Measurements from ENCODE around the gene HS3ST6.
"Not testable (repeated sequence)": the region's sequence is repeated elsewhere in the genome, so short reads cannot be mapped to it uniquely, and the experiment has no call there.

Gene HS3ST6

DNA sequence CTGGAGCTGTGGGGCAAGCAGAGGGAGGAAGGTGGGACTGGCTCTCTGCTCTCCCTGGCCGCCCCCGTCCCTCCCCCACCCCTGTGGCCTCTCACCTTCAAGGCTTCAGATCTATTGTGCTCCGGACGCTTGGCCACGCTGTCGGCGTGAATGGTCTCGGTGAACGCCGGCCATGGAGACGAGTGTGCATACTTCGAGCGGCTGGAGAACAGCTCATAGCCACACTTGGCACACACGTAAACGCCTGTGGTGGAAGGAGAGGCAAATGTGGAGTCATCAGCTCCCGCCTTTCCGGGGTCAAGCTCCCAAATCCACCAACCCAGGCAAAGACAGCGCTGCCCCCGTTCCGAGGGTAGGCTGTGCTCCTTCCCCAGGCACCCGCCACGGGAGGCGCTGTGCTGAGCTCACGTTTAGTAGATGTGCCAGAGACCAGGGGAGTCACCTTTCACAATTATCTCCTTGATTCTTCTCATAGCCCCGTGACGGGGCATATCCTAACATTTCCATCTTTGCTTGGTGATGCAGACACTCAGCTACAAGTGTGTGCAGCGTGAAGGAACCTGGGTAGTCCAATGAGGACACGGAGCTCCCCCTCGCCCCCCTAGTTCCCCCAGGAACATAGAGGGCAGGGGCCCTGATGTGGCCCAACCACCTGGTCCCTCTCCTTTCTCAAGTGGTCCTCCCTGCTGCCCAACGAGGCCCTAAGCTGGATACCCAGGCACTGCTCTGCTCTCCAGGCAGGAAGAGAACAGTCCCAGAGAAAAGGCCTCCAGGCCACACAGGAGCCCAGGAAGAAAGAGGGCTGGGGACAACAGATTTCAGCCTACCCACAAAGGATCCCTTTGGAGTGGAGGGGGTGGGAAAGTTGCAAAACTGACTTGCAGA, 23.2 kb upstream of the HS3ST6 start:
- DNase-seq (no peak), ATAC-seq (replicated peaks) (no peak)
- H3K27me3 Mint-ChIP-seq: no peaks in the 10 kb centered on the region
- H3K4me1 Mint-ChIP-seq: peaks cover 12 to 28% of the 10 kb centered on the region in 2 donors
- peaks cover 25 to 29% of the 10 kb centered on the region in 2 donors for H3K36me3 Mint-ChIP-seq
- H3K9me3 Mint-ChIP-seq: no peaks in the 10 kb centered on the region
- peak overlapping the region; percentile 93 to 98 for H3K4me3 Mint-ChIP-seq
- H3K27ac Mint-ChIP-seq: peak overlapping the region; percentile 37

DNA sequence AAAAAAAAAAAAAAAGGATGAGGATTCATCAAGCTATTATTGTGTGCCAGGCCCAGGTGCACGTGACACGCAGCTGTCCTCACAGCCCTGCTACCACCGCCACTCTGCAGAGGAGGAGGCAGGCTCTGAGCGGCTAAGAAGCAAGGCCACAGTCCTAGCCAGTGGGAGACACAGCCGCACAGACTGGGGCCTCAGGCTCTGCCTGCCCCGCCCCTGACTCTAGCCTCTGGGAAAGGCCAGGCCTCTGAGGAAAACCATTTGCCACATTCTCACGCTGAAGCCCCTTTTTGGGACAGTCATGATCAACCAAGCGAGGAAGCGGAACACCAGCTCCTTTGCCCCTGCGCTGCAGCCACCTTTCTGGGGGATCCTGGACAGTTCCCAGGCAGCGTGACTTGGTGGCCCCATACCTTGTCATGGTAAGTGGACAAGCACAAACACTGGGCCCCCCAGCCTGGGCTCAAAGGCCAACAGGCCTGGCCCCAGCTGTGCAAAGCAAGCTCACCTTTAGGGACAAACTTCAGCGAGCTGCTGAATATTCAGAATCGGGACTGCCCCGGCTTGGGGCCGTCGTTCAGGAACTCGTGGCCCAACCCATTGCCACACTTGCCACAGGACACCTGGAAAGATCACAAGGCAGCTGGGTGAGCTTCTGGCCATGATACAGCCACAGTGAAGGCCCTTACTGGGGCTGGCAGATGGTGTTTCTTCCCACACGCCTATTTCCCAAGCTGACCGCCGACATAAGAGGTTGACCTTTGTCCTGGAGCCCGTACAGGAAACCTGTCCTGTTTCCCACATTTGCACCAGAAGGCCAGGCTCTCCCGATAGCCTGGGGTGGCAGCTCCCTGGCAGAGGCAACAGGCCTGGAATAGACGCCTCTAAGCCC, 22.3 kb upstream of the HS3ST6 start:
- DNase-seq: no peak
- Mint-ChIP-seq H3K27ac (no peak overlapping the region), H3K9me3 (no peaks in the 10 kb centered on the region), H3K4me3 (no peak overlapping the region), H3K27me3 (no peaks in the 10 kb centered on the region), H3K4me1 (peaks cover 12 to 28% of the 10 kb centered on the region in 2 donors), H3K36me3 (peaks cover 25 to 29% of the 10 kb centered on the region in 2 donors)
- ATAC-seq (replicated peaks): no peak

DNA sequence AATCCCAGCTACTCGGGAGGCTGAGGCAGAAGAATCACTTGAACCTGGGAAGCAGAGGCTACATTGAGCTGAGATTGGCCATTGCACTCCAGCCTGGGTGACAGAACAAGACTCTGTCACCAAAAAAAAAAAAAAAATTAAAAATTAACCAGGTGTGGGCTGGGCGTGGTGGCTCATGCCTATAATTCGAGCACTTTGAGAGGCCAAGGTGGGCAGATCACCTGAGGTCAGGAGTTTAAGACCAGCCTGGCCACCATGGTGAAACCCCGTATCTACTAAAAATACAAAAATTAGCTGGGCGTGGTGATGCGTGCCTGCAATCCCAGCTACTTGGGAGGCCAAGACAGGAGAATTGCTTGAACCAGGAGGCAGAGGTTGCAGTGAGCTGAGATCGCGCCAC, 21.6 kb upstream of the HS3ST6 start:
- not testable (repeated sequence) for H3K27ac Mint-ChIP-seq; H3K9me3 Mint-ChIP-seq; ATAC-seq (replicated peaks); H3K4me3 Mint-ChIP-seq; H3K27me3 Mint-ChIP-seq; DNase-seq
- Mint-ChIP-seq H3K4me1 (peaks cover 12 to 28% of the 10 kb centered on the region in 2 donors), H3K36me3 (peaks cover 25 to 29% of the 10 kb centered on the region in 2 donors)

DNA sequence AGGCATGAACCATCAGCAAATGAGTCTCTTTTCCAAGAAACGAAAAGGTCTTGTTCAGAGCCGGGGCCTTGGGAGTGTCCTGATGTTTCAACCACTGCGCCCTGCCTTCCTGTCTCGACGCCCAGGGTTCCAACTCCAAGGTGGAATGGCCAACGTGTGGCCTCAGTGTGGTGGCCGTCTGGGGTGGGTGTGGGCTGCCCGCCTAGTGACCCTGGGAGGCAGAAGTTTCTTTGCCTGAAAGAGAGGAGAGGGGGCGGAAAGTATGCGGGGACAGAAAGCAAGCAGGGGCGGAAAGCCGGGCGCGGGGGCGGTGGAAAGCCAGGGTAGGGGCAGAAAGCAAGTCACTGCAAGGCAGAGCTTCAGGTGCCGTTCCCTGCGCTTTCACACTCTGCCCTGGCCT, 20.7 kb upstream of the HS3ST6 start:
- Mint-ChIP-seq H3K27me3 (no peaks in the 10 kb centered on the region), H3K4me3 (no peak overlapping the region), H3K27ac (no peak overlapping the region), H3K36me3 (peaks cover 25 to 29% of the 10 kb centered on the region in 2 donors), H3K9me3 (no peaks in the 10 kb centered on the region), H3K4me1 (peaks cover 12 to 28% of the 10 kb centered on the region in 2 donors)
- ATAC-seq (replicated peaks) (no peak), DNase-seq (no peak)

DNA sequence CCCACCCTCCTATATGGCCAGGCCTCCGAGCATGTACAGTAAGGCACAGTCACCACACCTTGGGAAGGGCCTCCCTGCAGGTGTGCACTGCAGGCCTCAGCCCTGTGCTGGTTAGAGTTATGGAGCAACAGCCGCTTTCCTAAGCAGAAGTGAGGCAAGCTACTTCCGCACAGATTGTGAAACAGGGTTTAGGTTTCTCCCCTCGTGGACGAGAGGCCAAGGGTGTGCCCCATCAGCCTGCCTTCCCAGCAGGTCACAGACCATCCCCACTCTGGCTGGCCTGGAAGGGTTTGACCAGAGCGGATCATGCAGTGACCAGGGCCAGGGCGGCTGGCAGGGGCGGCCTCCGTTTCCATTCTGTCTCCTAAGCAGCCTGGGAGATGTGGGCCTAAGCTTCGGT, 20.1 kb upstream of the HS3ST6 start:
- no peak for DNase-seq
- ATAC-seq (replicated peaks): no peak
- Mint-ChIP-seq H3K4me1 (peaks cover 12 to 28% of the 10 kb centered on the region in 2 donors), H3K27ac (peak overlapping the region; percentile 25), H3K4me3 (no peak overlapping the region), H3K36me3 (peaks cover 25 to 29% of the 10 kb centered on the region in 2 donors), H3K9me3 (no peaks in the 10 kb centered on the region), H3K27me3 (no peaks in the 10 kb centered on the region)

DNA sequence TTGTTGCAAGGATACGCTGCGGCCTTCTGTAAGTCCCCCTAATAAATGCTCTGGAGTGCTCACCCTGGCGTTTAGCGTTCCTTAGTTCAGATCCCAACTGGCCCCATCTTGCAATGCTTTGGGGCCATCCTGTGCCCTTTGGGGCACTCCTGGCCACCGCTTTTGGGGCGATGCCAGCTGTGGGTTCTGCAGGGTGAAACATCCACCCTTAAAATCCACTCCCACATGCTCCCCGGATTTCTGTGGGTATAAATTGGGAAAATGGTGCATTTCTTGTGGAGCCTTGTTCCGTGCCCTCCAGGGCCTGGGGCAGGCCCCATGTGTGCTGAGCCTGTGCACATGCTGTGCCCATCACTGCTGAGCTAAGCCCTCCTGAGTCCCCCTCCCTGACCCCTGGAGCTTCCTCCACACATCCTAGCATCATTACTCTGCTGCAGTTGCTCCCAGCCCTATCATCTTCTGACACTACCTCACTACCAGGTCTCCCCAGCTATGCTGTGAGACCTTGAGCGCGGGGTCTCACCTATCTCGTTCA, 18.8 kb upstream of the HS3ST6 start:
- H3K9me3 Mint-ChIP-seq: no peaks in the 10 kb centered on the region
- H3K27ac Mint-ChIP-seq: peak overlapping the region; percentile 34
- ATAC-seq (replicated peaks): no peak

DNA sequence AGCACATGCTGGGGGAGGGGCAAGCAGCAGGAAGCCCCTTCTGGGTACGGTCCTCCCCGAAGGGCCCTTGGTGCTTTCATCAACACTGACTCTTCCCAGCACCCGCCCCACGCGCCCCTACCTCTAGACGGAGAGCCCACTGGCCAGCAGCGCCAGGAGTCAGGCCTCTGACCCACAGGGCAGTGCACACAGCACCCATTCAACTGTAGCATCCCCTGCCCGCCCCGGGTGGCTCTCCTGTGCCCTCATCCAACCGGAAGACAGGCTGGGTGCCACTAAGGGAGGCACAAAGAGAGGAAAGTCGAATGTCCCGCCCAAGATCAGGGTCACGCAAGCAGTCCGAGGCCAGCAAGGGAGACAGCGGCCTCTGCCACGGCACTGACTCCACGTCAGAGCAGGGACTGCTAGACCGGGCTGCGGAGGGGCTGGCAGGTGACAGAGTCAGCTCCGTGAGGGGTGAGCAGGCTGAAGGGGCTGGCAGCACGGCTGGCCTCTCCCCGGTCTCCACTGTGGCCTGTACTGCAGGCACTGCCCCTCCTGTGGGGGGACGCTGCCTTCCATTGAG, 15.0 kb upstream of the HS3ST6 start:
- no peaks in the 10 kb centered on the region for H3K9me3 Mint-ChIP-seq
- peaks cover 2 to 5% of the 10 kb centered on the region in 2 donors for H3K4me1 Mint-ChIP-seq
- ATAC-seq (replicated peaks) (no peak), DNase-seq (no peak)
- H3K4me3 Mint-ChIP-seq: no peak overlapping the region
- H3K27me3 Mint-ChIP-seq: no peaks in the 10 kb centered on the region
- H3K27ac Mint-ChIP-seq: no peak overlapping the region
- peaks cover 9 to 11% of the 10 kb centered on the region in 2 donors for H3K36me3 Mint-ChIP-seq

More for the DNA sequence above, 18.8 kb upstream of the HS3ST6 start:
- Mint-ChIP-seq H3K27me3 (no peaks in the 10 kb centered on the region), H3K4me1 (peaks cover 6 to 17% of the 10 kb centered on the region in 2 donors), H3K36me3 (peaks cover 25 to 29% of the 10 kb centered on the region in 2 donors), H3K4me3 (no peak overlapping the region)
- no peak for DNase-seq

DNA sequence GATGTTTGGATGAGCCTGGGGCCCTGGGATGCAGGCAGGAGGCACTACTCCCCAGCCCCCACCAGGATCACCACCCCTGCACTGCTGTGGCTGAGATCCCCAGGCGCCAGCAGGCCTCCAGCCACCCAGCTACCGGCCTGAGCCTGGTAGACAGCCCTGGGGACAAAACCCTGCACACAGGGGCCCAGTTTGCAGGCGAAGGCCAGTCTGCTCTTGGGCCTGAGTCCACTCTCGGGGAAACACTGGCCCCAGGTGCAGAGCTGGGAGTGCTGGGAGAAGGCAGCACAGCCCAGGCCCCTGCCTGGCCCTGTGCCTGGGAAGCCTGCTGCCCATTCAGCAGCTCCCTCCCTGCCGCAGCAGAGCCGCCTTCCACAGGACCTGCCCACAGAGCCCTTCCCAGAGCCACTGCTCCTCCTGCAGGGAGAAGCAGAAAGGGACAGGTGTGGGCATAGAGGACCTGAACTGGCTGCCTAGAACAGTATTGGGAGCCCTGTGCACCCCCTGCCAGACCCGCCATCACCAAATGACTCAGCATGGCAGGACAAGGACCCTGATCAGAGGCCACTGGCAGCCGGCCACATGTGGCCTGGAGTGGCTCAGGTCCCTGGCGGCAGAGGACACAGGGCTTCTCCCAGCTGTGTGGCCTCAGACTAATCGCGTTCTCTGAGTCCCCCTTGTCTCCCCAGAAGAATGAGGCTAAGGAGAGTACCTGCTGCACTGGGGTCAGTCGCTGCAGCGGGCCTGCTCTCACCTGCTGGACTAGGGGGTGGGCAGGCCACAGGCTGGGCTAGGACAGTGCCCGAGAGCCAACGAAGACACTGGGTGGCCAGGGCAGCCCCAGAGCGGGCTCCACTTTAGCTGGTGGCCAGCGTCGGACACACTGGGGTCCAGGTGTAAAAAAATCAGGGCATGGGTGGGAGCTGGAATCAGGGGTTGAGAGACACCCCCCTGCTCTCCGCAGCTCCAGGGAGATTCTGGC, 14.1 kb upstream of the HS3ST6 start:
- no peaks in the 10 kb centered on the region for H3K9me3 Mint-ChIP-seq
- peaks cover 2 to 5% of the 10 kb centered on the region in 2 donors for H3K4me1 Mint-ChIP-seq
- DNase-seq (no peak), ATAC-seq (replicated peaks) (no peak)
- no peak overlapping the region for H3K4me3 Mint-ChIP-seq
- no peaks in the 10 kb centered on the region for H3K27me3 Mint-ChIP-seq
- peaks cover 5 to 7% of the 10 kb centered on the region in 2 donors for H3K36me3 Mint-ChIP-seq
- H3K27ac Mint-ChIP-seq: no peak overlapping the region

DNA sequence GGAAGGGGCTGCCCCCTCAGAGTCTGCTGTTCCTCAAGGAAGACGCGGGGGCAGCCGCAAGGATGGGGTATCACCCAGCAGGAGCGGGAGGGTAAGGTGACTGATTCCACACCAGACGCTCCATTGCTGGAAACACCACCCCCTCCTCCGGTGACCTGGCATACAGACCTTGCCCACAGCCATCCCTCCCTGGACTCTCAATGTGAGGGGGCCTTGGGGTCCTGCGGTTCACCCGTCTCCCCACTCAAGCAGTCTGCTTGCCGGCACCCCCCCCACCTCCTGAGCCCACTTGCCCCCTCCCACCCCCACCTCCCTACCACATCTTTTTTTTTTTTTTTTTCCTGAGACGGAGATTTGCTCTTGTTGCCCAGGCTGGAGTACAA, 12.1 kb upstream of the HS3ST6 start:
- Mint-ChIP-seq H3K27me3 (peaks cover 3 to 8% of the 10 kb centered on the region in 2 donors), H3K36me3 (no peaks in the 10 kb centered on the region), H3K9me3 (no peaks in the 10 kb centered on the region), H3K4me3 (no peak overlapping the region), H3K27ac (peak overlapping the region; percentile 71), H3K4me1 (peaks cover 2 to 5% of the 10 kb centered on the region in 2 donors)
- DNase-seq (no peak), ATAC-seq (replicated peaks) (no peak)

DNA sequence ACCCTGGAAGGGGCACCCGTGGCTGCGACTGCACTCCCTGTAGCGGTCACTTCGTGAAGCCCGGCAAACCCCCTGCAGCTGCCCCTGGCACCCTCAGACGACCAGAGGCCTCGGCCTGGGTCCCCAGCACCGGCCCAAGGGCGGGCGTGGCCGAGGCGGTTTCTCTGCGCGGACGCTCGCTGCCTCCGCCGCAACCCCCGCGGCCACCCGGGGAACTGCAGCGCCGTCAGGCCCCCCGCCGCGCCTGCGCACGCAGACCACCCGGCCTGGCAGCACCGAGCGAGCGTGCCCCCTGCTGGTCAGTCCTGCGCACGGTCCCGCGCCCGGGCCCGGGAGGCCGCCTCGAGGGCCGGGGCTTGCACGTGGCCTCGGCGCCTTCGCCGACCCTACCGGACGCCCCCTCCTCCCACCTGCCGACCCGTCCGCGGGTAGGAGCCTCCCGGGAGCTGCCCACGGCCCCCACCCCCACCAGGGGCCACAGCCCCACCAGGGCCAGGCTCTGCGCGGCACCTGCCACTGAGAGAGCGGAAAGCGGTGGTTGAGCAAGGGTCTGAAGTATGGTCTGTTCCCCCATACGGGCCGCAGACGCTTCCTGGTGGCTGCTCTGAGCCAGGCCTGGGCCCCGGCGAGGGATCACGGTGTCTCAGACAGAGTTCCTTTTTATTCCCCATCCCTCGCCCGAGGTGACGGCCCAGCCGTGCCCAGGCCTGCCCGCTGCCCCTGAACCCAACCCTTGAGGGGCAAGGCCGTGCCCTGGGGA, 11.5 kb upstream of the HS3ST6 start:
- H3K9me3 Mint-ChIP-seq: no peaks in the 10 kb centered on the region
- DNase-seq: peak; percentile 92
- peaks cover 9 to 13% of the 10 kb centered on the region in 2 donors for H3K27me3 Mint-ChIP-seq
- H3K36me3 Mint-ChIP-seq: no peaks in the 10 kb centered on the region
- ATAC-seq (replicated peaks): peak; percentile 94 to 95
- peak overlapping the region; percentile 20 for H3K27ac Mint-ChIP-seq
- peaks cover 2 to 5% of the 10 kb centered on the region in 2 donors for H3K4me1 Mint-ChIP-seq
- H3K4me3 Mint-ChIP-seq: peak overlapping the region; percentile 73 to 82

DNA sequence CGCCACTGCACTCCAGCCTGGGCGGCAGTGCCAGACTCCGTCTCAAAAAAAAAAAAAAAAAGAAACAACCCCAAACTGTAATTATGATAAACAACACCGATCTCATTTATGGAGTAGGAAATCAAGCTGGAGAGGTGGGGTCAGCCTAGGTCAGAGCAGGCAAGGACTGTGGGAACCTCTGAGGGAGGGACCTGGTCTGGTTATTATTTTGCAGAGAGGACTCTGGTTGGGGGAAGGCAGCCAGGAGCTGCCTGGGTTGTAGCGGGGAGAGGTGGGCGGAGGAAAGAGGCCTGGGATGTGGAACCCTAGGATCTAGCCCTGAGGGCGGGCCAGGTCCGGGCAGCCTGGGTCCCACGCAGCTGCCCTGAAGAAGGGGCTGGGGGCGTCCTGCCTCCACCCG, 10.9 kb upstream of the HS3ST6 start:
- DNase-seq: no peak
- Mint-ChIP-seq H3K27me3 (peaks cover 15 to 20% of the 10 kb centered on the region in 2 donors), H3K4me1 (peaks cover 2 to 5% of the 10 kb centered on the region in 2 donors), H3K36me3 (no peaks in the 10 kb centered on the region), H3K4me3 (peak overlapping the region; percentile 78 to 82), H3K27ac (peak overlapping the region; percentile 47), H3K9me3 (no peaks in the 10 kb centered on the region)
- peak; percentile 39 to 41 for ATAC-seq (replicated peaks)

DNA sequence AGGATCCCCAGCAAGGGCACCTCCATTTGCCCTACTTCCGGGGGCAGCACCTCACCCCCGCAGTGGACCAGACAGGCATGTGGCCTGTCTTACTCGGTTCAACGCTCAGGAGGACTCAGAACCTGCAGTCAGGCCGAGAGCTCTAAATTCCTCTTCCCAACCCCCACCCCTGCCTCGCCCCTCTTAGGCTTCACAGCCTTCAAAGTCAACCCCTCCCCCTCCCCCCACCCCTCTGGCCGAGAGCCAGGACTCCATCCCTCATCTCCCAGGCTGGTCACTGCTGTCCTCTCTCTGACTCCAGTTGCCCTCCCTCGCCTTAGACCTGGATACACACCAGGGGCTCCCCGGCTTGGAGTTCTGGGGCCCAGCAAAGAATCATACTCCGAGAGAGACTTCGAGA, 8.1 kb upstream of the HS3ST6 start:
- DNase-seq (no peak), ATAC-seq (replicated peaks) (no peak)
- peaks cover 2 to 14% of the 10 kb centered on the region in 2 donors for H3K4me1 Mint-ChIP-seq
- H3K36me3 Mint-ChIP-seq: no peaks in the 10 kb centered on the region
- H3K9me3 Mint-ChIP-seq: peaks cover 0 to 2% of the 10 kb centered on the region in 2 donors
- H3K27me3 Mint-ChIP-seq: peaks cover 37 to 47% of the 10 kb centered on the region in 2 donors
- H3K27ac Mint-ChIP-seq: no peak overlapping the region
- H3K4me3 Mint-ChIP-seq: no peak overlapping the region
